Gastroesophageal sphincter (tissue), 4 donors: ENCODE measurements around the gene COX10. TPM values are rescaled to one million over a fixed set of nuclear protein-coding genes. Genes with fewer than 3 reads are reported as not detected.
"Not testable (repeated sequence)": the region's sequence is repeated elsewhere in the genome, so short reads cannot be mapped to it uniquely, and the experiment has no call there.

Source experiments
- ATAC-seq: fragments of 150-250 bp; one replicate; pipeline ENCODE4 v1.9.1; 2016; ENCODE audit warnings: mild to moderate bottlenecking, moderate library complexity
- H3K27ac ChIP-seq, 4 donors: fragments of 200-600 bp; sonication (generic) in 3 of 4; 1 replicate in 3 of 4; 2 replicates in 1 of 4; pipeline ENCODE4 v1.5.1; 2016 to 2019
- H3K27me3 ChIP-seq: fragments of 200-600 bp; sonication (generic); one replicate; pipeline ENCODE4 v1.5.1; 2019
- H3K36me3 ChIP-seq, 2 donors: fragments of 200-600 bp; sonication (generic); one replicate each; pipeline ENCODE4 v1.5.1; 2019; ENCODE audit warnings: control low read depth in 1 of 2
- H3K4me1 ChIP-seq, 3 donors: fragments of 200-600 bp; sonication (generic); 1 replicate in 2 of 3; 2 replicates in 1 of 3; pipeline ENCODE4 v1.5.1; 2016 to 2019; ENCODE audit warnings: control low read depth in 2 of 3
- H3K4me3 ChIP-seq, 2 donors: fragments of 200-600 bp; sonication (generic); one replicate each; pipeline ENCODE4 v1.5.1; 2019; ENCODE audit warnings: mild to moderate bottlenecking in 1 of 2, moderate library complexity in 1 of 2
- H3K9me3 ChIP-seq, 3 donors: fragments of 200-600 bp; sonication (generic); one replicate each; pipeline ENCODE4 v1.5.1; 2017 to 2019; ENCODE audit warnings: control low read depth in 2 of 3
- CTCF ChIP-seq, 4 experiments: fragments of 200-600 bp in 2 of 4; fragments of 450-650 bp in 2 of 4; sonication (generic) in 1 of 4; IDR thresholded peaks; one replicate each; pipeline ENCODE4 v1.5.1; 2017 to 2019; ENCODE audit warnings: antibody characterized with exemption in 4 of 4, mild to moderate bottlenecking in 2 of 4, moderate library complexity in 2 of 4
- EP300 ChIP-seq: sonication (generic); formaldehyde crosslinking; IDR thresholded peaks from one replicate; pipeline ENCODE4 v1.6.1; 2017; ENCODE audit warnings: antibody characterized with exemption, mild to moderate bottlenecking
- POLR2A ChIP-seq, 2 donors: fragments of 450-650 bp; IDR thresholded peaks; one replicate each; pipeline ENCODE4 v1.6.1; 2017; ENCODE audit warnings: antibody characterized with exemption in 2 of 2, mild to moderate bottlenecking in 2 of 2, moderate library complexity in 1 of 2
- POLR2AphosphoS5 ChIP-seq: sonication (generic); formaldehyde crosslinking; IDR thresholded peaks from one replicate; pipeline ENCODE4 v1.6.1; 2017; ENCODE audit warnings: antibody characterized with exemption
- WGBS, 2 donors: methylation state at CpG; one replicate each; pipeline ENCODE4 v1.1.5; 2018; ENCODE audit warnings: low coverage in 1 of 2; 5-methylcytosine and 5-hydroxymethylcytosine counted together
- total RNA-seq, 4 donors: library from RNA; depleted of rRNA; stranded (reverse); fragments of >200 nt; gene quantifications; one replicate each; pipeline ENCODE4 v1.1.0, GENCODE V29; 2016

COX10 gene
- total RNA-seq, 4 donors from 2014 or later = 20.3 to 30.0 (median 26.5) TPM

GRCh38 chr17:14192039-14192438, 122.7 kb downstream of the COX10 start:
- H3K27ac ChIP-seq, H3K4me3 ChIP-seq, H3K4me1 ChIP-seq, H3K9me3 ChIP-seq, ATAC-seq, H3K27me3 ChIP-seq: not testable (repeated sequence)
- H3K36me3 ChIP-seq = peaks cover 0 to 28% of the 10 kb centered on the region in 2 donors
- 100% methylated on average over 1 of the region's 11 CpGs; no CpG with 5 or more reads in 1 of the 2 donors for WGBS, 2 donors

GRCh38 chr17:14192636-14193344, 123.5 kb downstream of the COX10 start:
- not testable (repeated sequence) for H3K27me3 ChIP-seq, H3K27ac ChIP-seq, ATAC-seq, H3K4me3 ChIP-seq, H3K9me3 ChIP-seq, H3K4me1 ChIP-seq
- peaks cover 0 to 34% of the 10 kb centered on the region in 2 donors for H3K36me3 ChIP-seq
- 75 to 92% methylated on average over 1 to 12 of the region's 13 CpGs for WGBS, 2 donors

- Histone ChIP-seq H3K27me3 (no peaks in the 10 kb centered on the region), H3K9me3 (no peaks in the 10 kb centered on the region), H3K4me1 (no peaks in the 10 kb centered on the region), H3K4me3 (no peak overlapping the region), H3K27ac (no peak overlapping the region), H3K36me3 (peaks cover 0 to 39% of the 10 kb centered on the region in 2 donors)
- TF ChIP-seq POLR2AphosphoS5 (no peak), POLR2A (IDR thresholded peaks at IDR 0.05) (no peak), CTCF (IDR thresholded peaks at IDR 0.05) (no peak), EP300 (no peak)
- ATAC-seq = no peak
- WGBS, 2 donors = 85 to 100% methylated on average over 1 to 4 of the region's 4 CpGs
Measured at GRCh38 chr17:14196377-14196997, 127.2 kb downstream of the COX10 start.

- H3K4me1 ChIP-seq = no peaks in the 10 kb centered on the region
- 90 to 100% methylated on average over 2 of the region's 2 CpGs for WGBS, 2 donors
- H3K27ac ChIP-seq = no peak overlapping the region
- no peaks in the 10 kb centered on the region for H3K27me3 ChIP-seq
- H3K36me3 ChIP-seq = peaks cover 0 to 35% of the 10 kb centered on the region in 2 donors
- TF ChIP-seq EP300 (no peak), CTCF (IDR thresholded peaks at IDR 0.05) (no peak), POLR2A (IDR thresholded peaks at IDR 0.05) (no peak), POLR2AphosphoS5 (no peak)
- ATAC-seq = no peak
- no peak overlapping the region for H3K4me3 ChIP-seq
- no peaks in the 10 kb centered on the region for H3K9me3 ChIP-seq
Measured at GRCh38 chr17:14197057-14197456, 127.8 kb downstream of the COX10 start.

- TF ChIP-seq POLR2A (IDR thresholded peaks at IDR 0.05) (no peak), POLR2AphosphoS5 (no peak), EP300 (no peak), CTCF (IDR thresholded peaks at IDR 0.05) (no peak)
- Histone ChIP-seq H3K9me3 (no peaks in the 10 kb centered on the region), H3K4me3 (no peak overlapping the region), H3K27ac (no peak overlapping the region), H3K27me3 (no peaks in the 10 kb centered on the region), H3K4me1 (no peaks in the 10 kb centered on the region), H3K36me3 (peaks cover 0 to 30% of the 10 kb centered on the region in 2 donors)
- ATAC-seq = no peak
- 30 to 60% methylated on average over 4 of the region's 4 CpGs for WGBS, 2 donors
Measured at GRCh38 chr17:14197586-14197985, 128.3 kb downstream of the COX10 start.

- Histone ChIP-seq H3K36me3 (peaks cover 0 to 29% of the 10 kb centered on the region in 2 donors), H3K4me3 (no peak overlapping the region), H3K27me3 (no peaks in the 10 kb centered on the region), H3K27ac (no peak overlapping the region), H3K9me3 (no peaks in the 10 kb centered on the region), H3K4me1 (no peaks in the 10 kb centered on the region)
- TF ChIP-seq EP300 (no peak), CTCF (IDR thresholded peaks at IDR 0.05) (no peak), POLR2A (IDR thresholded peaks at IDR 0.05) (no peak), POLR2AphosphoS5 (no peak)
- no peak for ATAC-seq
- WGBS, 2 donors = 52 to 76% methylated on average over 4 to 5 of the region's 6 CpGs
Measured at GRCh38 chr17:14198013-14198412, 128.7 kb downstream of the COX10 start.
